ENCODE results near the gene KCNK3.
"Not testable (repeated sequence)": the region's sequence is repeated elsewhere in the genome, so short reads cannot be mapped to it uniquely, and the experiment has no call there.

The KCNK3 gene

GRCh38 chr2:26692279-26692896 is at the start of gene KCNK3:
TSS of gene KCNK3 (plus strand) at chr2:26692722. CDS start at chr2:26692876, 154 bp downstream.
- DNase-seq, result peak in 1 of 4 experiments; percentile 19

GRCh38 chr2:26644188-26644835 is 48.2 kb upstream of the KCNK3 start:
- no peak for DNase-seq

- DNase-seq, result no peak
Observed at GRCh38 chr2:26645762-26646161, 46.8 kb upstream of the KCNK3 start.

DNA sequence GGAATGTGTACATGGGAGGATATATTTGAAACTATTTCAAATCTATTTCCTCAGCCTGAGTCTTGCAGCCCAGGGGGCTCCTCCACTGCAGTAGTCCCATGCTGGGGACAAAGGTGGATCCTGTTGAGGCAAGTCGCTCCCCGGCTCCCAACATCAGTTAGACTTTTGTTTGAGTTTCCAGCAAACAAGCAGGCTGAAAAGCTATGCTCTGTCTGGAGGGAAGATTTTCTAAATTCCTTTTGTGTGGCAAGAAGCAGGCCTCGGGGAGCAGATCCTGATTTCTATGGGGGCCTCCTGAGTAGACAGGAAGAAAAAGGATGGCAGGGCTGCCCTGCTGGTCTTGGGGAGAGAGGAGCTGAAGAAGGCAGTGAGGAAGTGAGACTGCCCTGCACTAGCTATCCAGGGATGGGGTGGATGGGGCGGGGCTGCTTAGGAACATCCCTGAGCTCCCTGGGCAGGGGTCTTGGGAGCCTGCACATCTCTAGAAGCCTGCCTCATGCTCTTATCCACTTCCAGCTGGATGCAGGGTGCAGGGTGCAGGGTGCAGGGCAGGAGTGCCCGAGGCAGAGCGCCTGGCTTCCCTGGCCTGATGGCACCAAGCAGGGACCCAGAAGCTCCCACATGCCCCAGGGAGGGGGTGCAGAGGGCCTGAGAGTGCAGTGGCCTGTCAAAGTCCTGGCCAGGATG is 45.4 kb upstream of the KCNK3 start:
- no peak for DNase-seq

DNA sequence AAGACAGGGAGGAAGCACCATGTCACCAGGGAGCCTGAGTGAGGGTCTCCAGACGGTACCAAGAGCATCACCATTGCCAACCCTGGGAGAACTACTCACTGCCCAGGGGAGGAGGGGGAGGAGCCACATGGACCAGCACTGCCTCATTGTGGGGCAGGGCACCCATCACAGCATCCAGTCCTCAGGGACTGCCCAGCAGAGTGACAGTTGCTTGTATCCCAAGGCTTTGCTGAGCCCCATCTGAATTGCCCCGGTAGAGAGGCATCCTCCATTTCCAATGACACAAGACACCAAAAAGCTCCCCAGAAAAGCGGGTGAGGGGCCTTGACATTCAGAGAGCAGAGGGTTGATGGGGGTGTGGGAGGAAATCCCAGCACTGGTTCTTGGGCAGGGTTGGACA is 44.5 kb upstream of the KCNK3 start:
- no peak for DNase-seq

GRCh38 chr2:26648516-26648915 is 44.0 kb upstream of the KCNK3 start:
- DNase-seq, result no peak

DNA sequence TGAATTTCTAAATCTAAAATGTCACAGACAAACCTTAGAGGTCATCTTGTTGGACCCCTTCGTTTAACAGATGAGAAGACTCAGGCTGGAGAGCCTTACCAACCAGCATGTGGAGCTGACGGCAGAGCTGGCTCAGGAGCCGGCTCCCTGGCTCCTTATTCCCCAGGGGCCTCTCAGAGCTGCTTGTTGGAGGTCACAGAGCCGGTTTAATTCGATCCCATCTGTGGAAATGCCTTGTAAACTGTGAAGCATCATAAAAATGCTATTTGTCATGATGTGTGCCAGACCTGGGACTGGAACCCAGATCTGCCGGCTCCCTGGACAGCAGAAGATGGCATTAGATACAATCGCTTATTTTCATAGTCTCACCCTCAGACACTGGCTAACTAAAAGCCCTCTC is 43.2 kb upstream of the KCNK3 start:
- no peak for DNase-seq

DNA sequence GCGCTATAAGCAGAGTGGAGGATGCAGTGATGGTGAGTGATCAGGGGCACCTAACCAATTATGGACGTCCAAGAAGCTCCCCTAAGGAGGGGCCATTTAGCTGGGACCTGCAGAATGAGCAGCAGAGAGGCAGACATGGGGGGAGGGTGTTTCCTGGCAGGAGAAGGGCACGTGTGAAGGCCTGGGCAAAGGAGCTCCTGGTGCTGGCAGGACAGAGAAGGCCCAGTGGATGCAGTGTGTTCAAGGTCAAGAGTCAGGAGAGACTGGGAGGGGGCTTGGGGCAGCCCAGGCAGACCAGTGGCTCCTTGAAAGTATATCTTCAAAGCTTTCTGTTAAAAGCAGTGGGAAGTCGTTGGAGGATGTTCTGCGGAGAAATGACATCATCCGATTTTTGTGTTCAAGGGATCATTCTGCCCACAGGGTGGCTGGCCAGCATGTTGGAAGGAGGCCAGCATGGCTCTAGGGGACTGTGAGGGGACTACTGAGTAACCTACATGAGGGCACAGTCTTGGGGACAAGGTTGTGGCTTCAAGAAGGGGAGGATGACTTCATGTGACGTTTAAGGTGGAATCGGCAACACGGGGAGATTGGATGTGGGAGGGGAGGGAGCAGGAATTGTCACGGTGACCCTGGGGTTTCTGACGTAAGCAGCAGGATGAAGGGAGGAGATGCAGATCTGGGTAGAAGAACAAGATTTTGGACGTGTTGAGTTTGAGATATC is 42.4 kb upstream of the KCNK3 start:
- DNase-seq, result no peak

GRCh38 chr2:26650713-26651469 is 41.6 kb upstream of the KCNK3 start:
- DNase-seq, result no peak

DNA sequence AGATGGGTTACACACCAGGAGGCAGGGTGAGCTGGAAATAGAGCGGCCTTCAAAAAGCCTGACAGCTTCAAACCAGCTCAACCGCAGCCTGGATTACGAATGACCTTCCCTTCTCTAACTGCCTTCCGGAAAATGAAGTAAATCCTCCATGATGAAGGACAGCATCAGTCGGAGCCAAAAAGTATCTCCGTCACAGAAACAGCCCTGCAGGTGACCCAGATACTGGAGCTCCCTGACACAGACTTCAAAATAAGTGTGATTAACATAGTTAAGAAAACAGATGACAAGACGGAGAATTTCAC is 41.1 kb upstream of the KCNK3 start:
- DNase-seq, result no peak

GRCh38 chr2:26651799-26652198 is 40.7 kb upstream of the KCNK3 start:
- DNase-seq, result no peak

DNA sequence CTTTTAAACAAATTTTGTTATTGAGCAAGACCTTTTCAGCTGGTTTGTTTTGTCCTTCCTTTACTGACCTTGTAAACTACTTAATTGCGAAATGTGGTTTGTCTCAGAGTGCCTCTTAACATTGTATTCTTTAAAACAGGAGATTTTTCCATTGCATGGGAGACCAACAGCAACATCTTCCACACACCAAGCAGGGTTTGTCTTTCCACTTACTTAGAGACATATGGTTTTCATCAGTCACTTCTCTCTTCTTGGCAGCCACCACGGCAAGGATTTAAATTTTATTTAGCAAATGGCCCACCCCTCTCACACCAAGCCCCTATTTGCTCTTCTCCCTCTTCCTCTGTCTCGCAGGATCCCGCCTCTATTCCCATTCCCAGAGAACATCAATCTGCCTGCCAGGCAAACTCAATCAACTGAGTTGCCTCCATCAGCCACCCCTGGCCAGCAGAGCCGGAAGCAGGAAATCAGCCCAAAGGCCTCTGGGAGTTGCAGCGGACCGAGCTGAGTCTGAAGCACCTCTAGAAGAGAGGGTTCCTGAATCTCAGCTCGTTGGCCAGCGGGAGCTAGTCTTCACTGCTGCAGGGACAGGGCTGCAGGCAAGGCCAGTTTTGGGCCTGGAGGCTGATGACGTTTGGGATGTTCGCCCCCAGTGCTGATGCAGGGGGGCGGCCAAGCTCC is 40.0 kb upstream of the KCNK3 start:
- no peak for DNase-seq

GRCh38 chr2:26653207-26654060 is 39.1 kb upstream of the KCNK3 start:
- no peak for DNase-seq

- DNase-seq, result no peak
Observed at GRCh38 chr2:26654061-26654340, 38.5 kb upstream of the KCNK3 start.

GRCh38 chr2:26655120-26655519 is 37.4 kb upstream of the KCNK3 start:
- DNase-seq, result not testable (repeated sequence)

- DNase-seq, result no peak
Observed at GRCh38 chr2:26655611-26656195, 36.8 kb upstream of the KCNK3 start.

- DNase-seq, result no peak
Observed at GRCh38 chr2:26657265-26657664, 35.3 kb upstream of the KCNK3 start.

DNA sequence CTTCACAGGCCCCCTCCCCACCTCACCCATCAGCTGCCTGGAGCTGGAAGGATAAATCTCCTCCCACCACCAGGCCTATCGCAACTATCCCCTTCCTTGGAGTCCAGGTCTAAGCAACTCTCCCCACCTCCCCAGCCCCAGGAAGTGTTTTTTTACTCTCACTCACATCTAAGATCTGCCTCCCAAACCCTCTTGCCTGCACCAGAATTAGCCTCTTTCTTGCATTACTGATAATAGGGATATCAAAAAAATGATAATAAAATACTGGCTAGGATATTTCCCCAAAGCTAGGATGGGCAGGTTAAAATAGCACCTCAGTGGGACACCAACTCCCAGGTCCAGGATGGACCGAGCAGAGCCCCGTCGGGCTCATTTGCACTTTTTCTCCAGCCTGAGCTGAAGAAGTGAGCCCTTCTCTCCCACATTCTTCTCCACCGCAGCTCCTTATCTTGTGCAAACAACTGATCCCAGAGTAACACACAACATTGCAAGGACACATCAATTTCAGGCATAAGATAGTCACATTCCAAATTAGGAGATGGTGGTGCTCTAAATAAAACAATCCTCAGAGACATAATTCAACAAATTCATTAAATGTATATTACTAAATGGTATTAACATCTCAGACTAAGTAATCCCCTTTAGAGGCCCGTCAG is 33.7 kb upstream of the KCNK3 start:
- no peak for DNase-seq

GRCh38 chr2:26660363-26660962 is 32.1 kb upstream of the KCNK3 start:
- DNase-seq, result no peak

DNA sequence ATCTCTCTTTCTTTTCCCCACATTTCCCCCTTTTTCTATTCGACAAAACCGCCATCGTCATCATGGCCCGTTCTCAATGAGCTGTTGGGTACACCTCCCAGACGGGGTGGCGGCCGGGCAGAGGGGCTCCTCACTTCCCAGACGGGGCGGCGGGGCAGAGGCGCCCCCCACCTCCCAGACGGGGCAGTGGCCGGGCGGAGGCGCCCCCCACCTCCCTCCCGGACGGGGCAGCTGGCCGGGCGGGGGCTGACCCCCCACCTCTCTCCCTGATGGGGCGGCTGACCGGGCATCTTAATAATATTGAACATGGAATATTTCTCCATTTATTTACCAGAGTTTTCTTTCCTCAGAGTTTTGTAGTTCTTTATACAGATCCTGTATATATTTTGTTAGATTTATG is 27.2 kb upstream of the KCNK3 start:
- not testable (repeated sequence) for DNase-seq

Measured in activated CD4-positive, CD25-positive, alpha-beta regulatory T cell (primary cell).